HG03095 (cell line): ENCODE measurements around the gene IVD.

ENCODE experiments used
- ATAC-seq: cut with Tn5 transposase; IDR thresholded peaks from one replicate; pipeline ENCODE4 v1.9.1; 2021; ENCODE audit warnings: moderate library complexity; ENCODE audit not compliant: unreplicated experiment

IVD gene

GRCh38 chr15:40412095-40412759, 6.6 kb downstream of the IVD start:
- no peak for ATAC-seq

DNA sequence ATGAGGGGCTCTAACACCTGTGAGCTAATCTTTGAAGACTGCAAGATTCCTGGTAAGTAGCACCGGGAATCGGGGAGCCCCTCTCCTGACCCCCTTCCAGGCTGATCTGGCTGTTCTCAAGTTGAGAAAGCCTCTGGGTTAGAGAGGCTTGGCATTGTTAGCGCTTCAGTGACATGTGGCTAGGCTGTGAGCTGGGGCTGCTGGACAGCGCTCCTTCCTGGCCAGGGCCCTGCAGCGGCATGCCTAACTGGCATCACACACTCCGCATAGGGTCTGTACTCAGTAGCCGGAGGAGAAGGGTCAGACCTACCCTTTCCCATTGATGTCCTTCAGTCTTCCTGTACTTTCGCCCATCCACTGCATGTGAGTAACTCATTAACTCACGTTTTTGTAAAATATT, 7.4 kb downstream of the IVD start:
- ATAC-seq: no peak

DNA sequence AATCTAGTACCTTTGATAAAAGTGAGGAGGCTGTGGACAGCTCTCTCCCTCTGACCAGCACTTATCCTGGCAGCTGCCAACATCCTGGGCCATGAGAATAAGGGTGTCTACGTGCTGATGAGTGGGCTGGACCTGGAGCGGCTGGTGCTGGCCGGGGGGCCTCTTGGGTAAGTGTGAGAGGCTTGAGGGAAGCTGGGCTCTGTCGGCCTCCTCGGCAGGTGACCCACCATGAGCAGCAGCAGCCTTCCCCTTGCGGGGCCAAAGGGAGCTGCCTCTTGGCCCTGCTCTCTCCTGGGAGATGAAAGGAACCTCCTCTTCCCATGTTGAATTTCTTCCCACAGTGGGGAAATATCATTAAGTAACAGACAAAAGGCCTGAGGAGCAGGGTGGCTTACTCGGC, 9.2 kb downstream of the IVD start:
- ATAC-seq: no peak

- ATAC-seq: no peak
Measured at GRCh38 chr15:40415226-40415625, 9.6 kb downstream of the IVD start.

GRCh38 chr15:40416056-40416455, 10.5 kb downstream of the IVD start:
- ATAC-seq: no peak

GRCh38 chr15:40418126-40418525, 12.5 kb downstream of the IVD start:
- ATAC-seq: no peak

DNA sequence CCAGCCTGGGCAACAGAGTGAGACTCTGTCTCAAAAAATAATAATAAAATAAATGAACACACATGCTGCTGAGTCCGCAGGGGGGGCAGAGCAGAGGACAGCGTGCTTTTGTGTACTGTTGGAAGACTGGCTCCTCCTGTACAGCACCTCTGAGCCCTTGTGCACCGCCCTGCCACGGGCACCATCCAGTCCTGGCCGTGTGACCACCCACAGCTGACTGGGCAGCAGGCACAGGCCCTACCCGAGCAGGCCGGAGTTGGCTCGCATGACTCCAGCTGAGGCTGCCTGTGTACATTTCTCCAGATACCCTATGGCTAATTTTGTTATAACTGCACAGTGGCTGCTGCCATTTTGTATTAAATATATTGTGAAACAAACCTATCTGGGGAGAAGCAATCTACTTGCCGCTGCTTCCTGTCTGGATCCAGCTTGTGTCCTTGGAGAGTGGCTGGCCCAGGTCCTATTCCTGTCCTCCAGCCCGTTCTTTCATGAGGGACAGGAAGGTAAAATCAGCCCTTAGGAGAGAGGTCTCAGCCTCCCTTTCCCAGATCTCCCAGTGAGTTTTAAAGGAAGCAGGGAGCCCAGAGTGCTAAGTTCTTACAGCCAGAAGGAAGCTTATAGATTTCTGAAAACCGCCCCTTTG, 14.6 kb downstream of the IVD start:
- no peak for ATAC-seq

- ATAC-seq: no peak
Measured at GRCh38 chr15:40420793-40421192, 15.2 kb downstream of the IVD start.

- ATAC-seq: peak; percentile 75
Measured at GRCh38 chr15:40421246-40422157, 15.9 kb downstream of the IVD start.

DNA sequence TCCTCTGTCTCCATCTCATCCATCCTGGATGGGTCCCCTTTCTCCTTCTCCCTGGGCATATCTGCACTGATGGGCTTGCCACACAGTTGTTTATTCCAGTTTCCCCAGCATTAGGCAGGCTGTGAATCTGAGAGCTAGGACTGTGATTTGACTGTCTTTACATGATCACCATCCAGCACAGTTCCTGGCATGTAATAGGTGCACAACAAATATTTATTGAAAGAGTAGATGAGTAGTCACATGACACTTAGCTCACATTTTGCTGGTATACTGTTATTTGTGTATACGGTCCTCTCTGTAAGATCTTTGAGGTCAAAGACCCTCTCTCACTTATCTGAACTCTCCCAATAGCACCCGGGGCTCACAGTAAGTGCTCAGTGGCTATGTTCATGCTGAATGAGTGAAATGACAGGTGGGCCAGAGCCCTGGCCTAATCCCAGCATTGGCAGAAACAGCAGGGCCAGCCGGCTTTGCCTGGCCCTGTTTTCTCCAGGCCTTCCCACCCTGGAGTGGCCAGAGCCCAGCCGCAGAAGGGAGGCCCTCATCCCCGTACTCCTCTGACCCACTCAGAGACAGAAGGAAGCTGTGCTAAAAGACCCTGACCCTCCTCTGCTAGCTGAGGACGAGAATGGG, 19.0 kb downstream of the IVD start:
- ATAC-seq: no peak

GRCh38 chr15:40425681-40426080, 20.1 kb downstream of the IVD start:
- no peak for ATAC-seq

GRCh38 chr15:40427188-40427587, 21.6 kb downstream of the IVD start:
- no peak for ATAC-seq

DNA sequence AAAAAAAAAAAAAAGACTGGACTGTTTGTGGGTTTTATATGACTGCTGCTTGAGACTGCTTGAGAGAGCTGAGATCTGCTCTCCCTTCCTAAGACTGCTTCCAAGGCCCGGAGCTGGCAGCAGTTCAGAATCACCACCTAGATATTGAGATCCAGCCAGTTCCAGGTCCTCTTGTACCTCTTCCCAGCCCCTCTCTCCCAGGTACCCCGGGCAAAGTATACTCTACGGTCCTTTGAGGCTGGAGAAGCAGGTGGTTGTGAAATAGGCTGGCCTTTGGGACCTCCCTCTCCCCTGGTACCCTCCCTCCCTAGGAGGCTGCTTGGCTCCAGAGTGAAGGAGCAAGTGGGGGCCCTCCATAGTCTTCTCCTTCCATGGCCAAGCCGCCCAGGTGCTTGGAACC, 22.6 kb downstream of the IVD start:
- no peak for ATAC-seq

DNA sequence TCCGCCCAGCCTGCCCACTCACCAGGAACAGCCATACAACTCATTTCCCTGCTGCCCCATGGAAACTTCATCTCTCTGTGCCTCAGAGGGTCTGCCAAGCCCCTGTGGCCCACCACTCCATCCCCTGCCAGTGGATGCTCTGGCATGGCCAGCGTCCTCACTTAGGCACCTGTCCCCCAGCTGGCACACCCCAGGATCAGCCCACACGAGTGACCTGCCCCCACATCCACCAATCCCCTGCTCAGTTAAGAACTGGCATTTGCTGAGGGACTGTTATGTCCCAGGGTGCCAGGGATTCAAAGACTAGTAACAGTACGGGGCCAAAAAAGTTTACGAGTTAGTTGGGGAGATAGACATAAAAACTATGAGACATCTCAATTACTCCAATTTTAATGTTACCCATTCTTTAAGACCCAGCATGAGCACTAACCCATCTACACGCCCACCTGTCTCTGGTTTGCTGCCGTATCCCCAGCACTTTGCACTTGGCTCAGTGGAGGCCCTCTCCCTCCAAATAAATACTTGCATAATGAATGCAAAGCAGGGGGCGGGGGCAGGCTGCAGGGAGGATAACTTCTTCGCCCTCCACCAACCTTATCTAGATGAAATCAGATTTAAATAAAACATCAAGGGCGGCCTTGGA, 23.6 kb downstream of the IVD start:
- ATAC-seq: no peak

- ATAC-seq: no peak
Measured at GRCh38 chr15:40430271-40430805, 24.7 kb downstream of the IVD start.

- no peak for ATAC-seq
Measured at GRCh38 chr15:40435023-40435709, 29.6 kb downstream of the IVD start.

DNA sequence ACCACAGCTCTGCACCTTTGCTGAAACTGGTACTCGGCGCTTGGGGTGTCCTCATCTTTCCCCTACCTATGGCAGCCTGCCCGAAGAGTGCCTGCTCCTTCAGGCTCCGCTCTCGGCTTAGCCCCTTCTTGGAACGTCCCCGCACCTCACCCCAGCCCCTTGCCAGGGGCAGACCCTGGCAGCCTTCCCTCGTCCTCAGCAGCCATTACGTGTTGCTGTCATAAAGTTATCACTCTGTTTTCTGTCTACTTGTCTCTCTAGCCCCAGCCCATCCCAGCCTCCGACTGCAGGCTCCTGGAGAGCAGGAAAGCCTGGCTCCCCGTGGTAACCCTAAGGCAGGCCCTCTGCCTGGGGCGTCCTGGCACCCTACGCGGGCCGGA, 30.1 kb downstream of the IVD start:
- ATAC-seq: no peak

- ATAC-seq: no peak
Measured at GRCh38 chr15:40436116-40436891, 30.7 kb downstream of the IVD start.
